ENCODE data around the gene TNFAIP1. TPM values are rescaled to one million over a fixed set of nuclear protein-coding genes. Genes with fewer than 3 reads are reported as not detected.

The TNFAIP1 gene
- total RNA-seq, 1 experiment from 2014 or later, result 21.8 TPM

DNA sequence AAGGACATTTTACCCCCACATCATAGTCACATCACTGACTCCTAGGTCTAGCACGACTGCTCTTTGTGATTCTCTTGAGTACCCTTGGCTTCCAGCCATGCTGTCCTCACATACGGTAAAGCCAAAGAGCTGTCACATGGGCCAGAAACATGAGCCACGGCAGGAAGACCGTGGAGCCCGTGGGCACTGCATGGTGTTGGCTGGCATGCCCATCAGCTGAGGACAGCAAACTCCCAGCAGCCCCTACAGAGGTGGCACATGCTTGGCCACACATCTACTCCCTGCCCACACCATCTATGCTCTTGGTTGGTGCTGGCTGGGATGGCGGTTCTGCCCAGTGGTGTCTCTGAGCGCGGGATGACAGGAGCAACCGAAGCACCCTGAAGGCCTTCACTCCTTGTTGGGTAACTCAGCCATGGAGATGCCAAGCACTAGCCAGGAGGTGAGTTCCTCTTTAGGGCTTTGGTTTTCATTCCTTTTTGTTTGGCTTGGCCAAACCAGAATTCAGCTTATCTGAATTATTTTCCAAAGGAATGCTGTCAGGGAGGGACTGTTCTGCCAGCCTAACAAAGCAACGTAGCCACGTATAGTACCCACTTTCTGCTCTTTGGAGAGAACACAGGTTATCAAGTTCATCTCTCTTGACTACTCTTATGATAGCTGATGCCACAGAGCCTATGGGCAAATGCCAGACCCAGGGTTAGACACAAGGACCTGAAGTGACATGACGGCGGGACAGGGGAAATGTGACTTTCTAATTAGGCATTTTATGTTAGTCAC lies 10.0 kb downstream of the TNFAIP1 start:
- peaks cover 16 to 17% of the 10 kb centered on the region in 2 experiments for H3K4me1 Mint-ChIP-seq
- H3K27me3 Mint-ChIP-seq (ENCODE audit: low read depth), result no peaks in the 10 kb centered on the region
- H3K23ac ChIP-seq (ENCODE audit: insufficient read length, low read depth, low read length), result no peak overlapping the region
- WGBS (ENCODE audit: extremely low coverage, insufficient read length, low lambda C conversion rate), result no CpG with 5 or more reads among the region's 13 CpGs
- TF ChIP-seq, protein P1, sequence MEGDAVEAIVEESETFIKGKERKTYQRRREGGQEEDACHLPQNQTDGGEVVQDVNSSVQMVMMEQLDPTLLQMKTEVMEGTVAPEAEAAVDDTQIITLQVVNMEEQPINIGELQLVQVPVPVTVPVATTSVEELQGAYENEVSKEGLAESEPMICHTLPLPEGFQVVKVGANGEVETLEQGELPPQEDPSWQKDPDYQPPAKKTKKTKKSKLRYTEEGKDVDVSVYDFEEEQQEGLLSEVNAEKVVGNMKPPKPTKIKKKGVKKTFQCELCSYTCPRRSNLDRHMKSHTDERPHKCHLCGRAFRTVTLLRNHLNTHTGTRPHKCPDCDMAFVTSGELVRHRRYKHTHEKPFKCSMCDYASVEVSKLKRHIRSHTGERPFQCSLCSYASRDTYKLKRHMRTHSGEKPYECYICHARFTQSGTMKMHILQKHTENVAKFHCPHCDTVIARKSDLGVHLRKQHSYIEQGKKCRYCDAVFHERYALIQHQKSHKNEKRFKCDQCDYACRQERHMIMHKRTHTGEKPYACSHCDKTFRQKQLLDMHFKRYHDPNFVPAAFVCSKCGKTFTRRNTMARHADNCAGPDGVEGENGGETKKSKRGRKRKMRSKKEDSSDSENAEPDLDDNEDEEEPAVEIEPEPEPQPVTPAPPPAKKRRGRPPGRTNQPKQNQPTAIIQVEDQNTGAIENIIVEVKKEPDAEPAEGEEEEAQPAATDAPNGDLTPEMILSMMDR (conservative IDR thresholded peaks at IDR 0.05), result no peak
- no peak for DNase-seq
- H3T11ph ChIP-seq (ENCODE audit: low read length), result no peak overlapping the region
- H2BK20ac ChIP-seq (ENCODE audit: low read depth, low read length, poor library complexity, severe bottlenecking), result no peak overlapping the region
- H4K5ac ChIP-seq (ENCODE audit: insufficient read length, low read depth, low read length), result no peak overlapping the region
- no peak overlapping the region for H3K9ac ChIP-seq (ENCODE audit: extremely low read depth, insufficient read length, low read length)
- H3K18ac ChIP-seq (ENCODE audit: insufficient read length, low read depth, low read length), result no peak overlapping the region
- no peaks in the 10 kb centered on the region for H4K20me1 ChIP-seq (ENCODE audit: control insufficient read depth, insufficient read depth, insufficient read length)
- H3K4me1 ChIP-seq (ENCODE audit: insufficient read depth, low read length), result no peaks in the 10 kb centered on the region
- H4K8ac ChIP-seq (replicated peaks; ENCODE audit: insufficient read length, low read depth, low read length), result no peak overlapping the region
- no peaks in the 10 kb centered on the region for H3K9me3 ChIP-seq (ENCODE audit: control insufficient read depth, low read depth, low read length)
- H3K4ac ChIP-seq (ENCODE audit: low read depth, low read length), result no peak overlapping the region
- H3K79me1 ChIP-seq (ENCODE audit: insufficient read depth, low read depth, low read length, poor library complexity, severe bottlenecking), result no peaks in the 10 kb centered on the region
- H2AFZ ChIP-seq (ENCODE audit: low read length), result no peak overlapping the region
- H3K56ac ChIP-seq (ENCODE audit: insufficient read length, low read depth, low read length), result no peak overlapping the region
- H3K27me3 ChIP-seq (ENCODE audit: insufficient read depth, low read length), result no peaks in the 10 kb centered on the region
- H2BK12ac ChIP-seq (ENCODE audit: insufficient read length, low read depth, low read length), result no peak overlapping the region
- H4K91ac ChIP-seq (ENCODE audit: insufficient read length, low read depth, low read length), result no peak overlapping the region
- no peak overlapping the region for H3K27ac ChIP-seq (ENCODE audit: insufficient read length, low read depth, low read length)
- H3K27ac Mint-ChIP-seq, result peak overlapping the region in 2 of 3 experiments; percentile 65 to 73; a peak in 2 of 7 replicates
- no peaks in the 10 kb centered on the region for H3K23me2 ChIP-seq (ENCODE audit: insufficient read length, low read depth, low read length, poor library complexity, severe bottlenecking)
- H3K14ac ChIP-seq (ENCODE audit: insufficient read depth, low read length), result no peak overlapping the region
- H3K4me2 ChIP-seq (ENCODE audit: insufficient read depth, insufficient read length, low read length), result no peak overlapping the region
- no peaks in the 10 kb centered on the region for H3K79me2 ChIP-seq (ENCODE audit: insufficient read depth, low read length)
- H3K36me3 Mint-ChIP-seq (ENCODE audit: insufficient read depth in 1 of 3, low read depth in 3 of 3), result peaks cover 24 to 82% (median 69%) of the 10 kb centered on the region in 3 experiments; a peak in 6 of 7 replicates
- H3K9me3 Mint-ChIP-seq, result no peaks in the 10 kb centered on the region
- H2BK120ac ChIP-seq (ENCODE audit: low read depth, low read length, poor library complexity, severe bottlenecking), result no peak overlapping the region
- H2AK5ac ChIP-seq (ENCODE audit: insufficient read length, low read length), result no peak overlapping the region
- no peak overlapping the region for H3K4me3 Mint-ChIP-seq
- no peak overlapping the region for H2BK15ac ChIP-seq (ENCODE audit: low read depth, low read length)
- H2BK5ac ChIP-seq (ENCODE audit: insufficient read length, low read length), result no peak overlapping the region
